Retinal pigment epithelial cell (primary cell): ENCODE results near the gene COL4A1.

Experiments used
- DNase-seq: peaks from one replicate; pipeline ENCODE4 v3.0.0-alpha.2; 2010; ENCODE audit warnings: low read depth
- H3K4me3 ChIP-seq: 2 replicates; pipeline ENCODE4 v1.5.1; 2011; ENCODE audit warnings: mild to moderate bottlenecking, low read length, control low read depth, moderate library complexity
- TF ChIP-seq, protein P1 (sequence below): conservative IDR thresholded peaks from 2 replicates; pipeline ENCODE4 v1.5.1; 2011; ENCODE audit warnings: low read depth, low read length, control low read depth, inconsistent platforms

The COL4A1 gene

DNA sequence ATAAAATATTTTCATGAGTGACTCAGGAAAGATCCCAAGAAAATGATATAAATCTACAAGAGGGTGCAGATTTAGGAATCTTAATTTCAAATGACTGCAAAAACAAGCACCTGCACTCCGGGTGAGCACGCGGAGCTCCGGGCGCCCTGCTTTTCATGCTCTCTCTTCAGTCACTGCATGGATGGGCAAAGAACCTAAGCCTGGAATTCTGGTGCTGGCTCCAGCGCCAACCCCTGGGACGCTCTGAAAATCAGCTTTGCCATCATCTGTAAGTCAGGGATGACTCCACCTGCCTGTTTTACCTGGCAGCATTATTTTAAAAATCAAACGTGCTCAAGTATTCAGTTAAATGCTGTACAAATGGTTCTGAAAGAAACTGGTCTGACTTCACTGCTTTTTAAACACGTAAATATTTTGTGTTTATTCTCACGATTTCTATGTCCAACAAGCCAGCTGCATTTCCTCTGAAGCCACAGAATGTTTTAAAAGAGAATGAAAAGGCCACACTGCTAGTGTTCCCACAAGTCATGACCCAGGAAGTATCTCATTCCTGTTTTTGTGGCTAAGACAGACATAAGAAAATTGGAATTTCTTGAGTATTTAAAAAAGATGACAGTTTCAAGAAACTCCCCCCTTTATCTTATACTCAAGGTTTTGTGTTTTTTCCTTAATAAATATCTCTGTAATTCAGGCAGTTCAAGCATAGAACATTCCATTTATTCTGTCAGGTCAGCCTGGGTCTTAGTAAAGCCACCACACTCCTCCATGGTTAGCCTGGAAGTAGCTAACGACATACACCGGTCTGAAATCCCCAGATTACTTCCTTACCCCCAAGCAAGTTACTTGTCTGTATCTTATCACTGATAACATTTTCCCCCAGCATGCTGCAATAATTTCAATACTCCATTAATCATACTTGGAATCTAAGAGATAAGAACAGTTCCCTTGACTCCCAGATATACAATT is 81.1 kb downstream of the COL4A1 start:
- no peak for DNase-seq
- TF ChIP-seq, protein P1, sequence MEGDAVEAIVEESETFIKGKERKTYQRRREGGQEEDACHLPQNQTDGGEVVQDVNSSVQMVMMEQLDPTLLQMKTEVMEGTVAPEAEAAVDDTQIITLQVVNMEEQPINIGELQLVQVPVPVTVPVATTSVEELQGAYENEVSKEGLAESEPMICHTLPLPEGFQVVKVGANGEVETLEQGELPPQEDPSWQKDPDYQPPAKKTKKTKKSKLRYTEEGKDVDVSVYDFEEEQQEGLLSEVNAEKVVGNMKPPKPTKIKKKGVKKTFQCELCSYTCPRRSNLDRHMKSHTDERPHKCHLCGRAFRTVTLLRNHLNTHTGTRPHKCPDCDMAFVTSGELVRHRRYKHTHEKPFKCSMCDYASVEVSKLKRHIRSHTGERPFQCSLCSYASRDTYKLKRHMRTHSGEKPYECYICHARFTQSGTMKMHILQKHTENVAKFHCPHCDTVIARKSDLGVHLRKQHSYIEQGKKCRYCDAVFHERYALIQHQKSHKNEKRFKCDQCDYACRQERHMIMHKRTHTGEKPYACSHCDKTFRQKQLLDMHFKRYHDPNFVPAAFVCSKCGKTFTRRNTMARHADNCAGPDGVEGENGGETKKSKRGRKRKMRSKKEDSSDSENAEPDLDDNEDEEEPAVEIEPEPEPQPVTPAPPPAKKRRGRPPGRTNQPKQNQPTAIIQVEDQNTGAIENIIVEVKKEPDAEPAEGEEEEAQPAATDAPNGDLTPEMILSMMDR, result no peak
- no peak overlapping the region for H3K4me3 ChIP-seq

DNA sequence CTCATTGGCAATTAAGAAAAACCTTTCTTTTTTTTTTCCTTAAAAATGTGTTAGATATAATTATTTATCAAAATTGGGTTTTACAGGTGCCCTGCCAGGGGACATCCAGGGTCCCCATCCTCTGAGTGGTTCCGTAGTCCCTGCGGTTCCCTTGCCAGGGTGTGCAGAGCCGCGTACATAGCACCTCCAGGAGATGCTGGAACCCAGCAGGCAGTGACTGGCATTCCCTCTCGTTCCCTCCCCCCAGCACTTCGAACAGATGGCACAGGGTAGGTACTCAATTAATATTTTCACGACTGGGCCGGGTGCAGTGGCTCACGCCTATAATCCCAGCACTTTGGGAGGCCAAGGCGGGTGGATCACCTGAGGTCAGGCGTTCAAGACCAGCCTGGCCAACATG is 82.0 kb downstream of the COL4A1 start:
- no peak overlapping the region for H3K4me3 ChIP-seq
- no peak for DNase-seq
- TF ChIP-seq, protein P1, result no peak

DNA sequence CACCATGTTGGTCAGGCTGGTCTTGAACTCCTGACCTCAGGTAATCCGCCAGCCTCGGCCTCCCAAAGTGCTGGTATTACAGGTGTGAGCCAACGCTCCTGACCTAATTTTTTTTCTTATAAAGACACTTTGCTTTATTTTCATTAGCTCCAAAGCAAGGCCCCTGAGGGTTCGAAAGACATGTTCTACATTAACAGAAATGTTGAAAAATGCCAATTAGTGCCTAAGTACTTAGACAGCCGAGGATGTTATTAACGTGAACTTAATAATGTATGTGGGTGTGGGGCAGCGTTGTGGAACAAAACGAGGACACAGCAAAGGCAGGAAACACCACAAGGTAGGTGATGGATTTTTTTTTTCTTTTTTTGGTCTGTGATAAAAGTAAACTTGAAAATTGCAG is 82.4 kb downstream of the COL4A1 start:
- TF ChIP-seq, protein P1, result no peak
- DNase-seq, result no peak
- no peak overlapping the region for H3K4me3 ChIP-seq

DNA sequence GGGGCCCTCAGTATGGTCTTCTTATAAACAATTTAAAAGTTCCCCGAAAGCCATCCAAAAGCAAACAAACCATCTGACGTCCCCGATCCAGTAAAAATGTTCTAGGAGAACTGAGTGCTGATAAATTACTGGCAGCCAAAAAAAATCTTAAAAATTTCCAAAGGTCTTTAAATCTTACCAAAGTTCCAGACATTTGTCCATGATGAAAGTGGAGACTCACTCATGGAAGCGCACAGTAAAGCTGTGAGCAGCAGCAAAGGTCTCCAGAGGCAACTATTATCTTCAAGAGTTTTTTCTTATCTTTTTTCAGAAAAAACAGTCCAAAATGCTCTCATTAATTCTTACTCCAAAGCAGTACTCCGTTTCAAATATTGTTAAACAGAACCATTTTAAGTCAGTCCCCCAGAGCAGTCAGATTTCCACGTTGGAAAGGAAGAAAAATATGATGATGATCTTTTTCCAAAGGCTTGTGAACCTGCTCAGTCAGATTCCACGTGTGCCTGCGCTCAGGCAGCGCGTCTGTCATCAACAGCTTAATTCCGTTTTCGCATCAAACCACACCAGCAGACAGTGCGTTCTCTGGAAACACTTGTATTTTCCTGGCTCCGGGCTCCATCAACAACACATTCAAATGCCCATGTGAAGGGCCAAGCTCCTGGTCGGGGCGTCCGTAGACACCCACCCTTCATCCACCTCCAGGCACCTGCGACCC is 85.4 kb downstream of the COL4A1 start:
- TF ChIP-seq, protein P1, result no peak
- DNase-seq, result no peak
- no peak overlapping the region for H3K4me3 ChIP-seq

GRCh38 chr13:110220471-110220870 is 86.5 kb downstream of the COL4A1 start:
- H3K4me3 ChIP-seq, result no peak overlapping the region
- no peak for DNase-seq
- TF ChIP-seq, protein P1, result no peak

GRCh38 chr13:110218581-110219201 is 88.3 kb downstream of the COL4A1 start:
- TF ChIP-seq, protein P1, result no peak
- no peak for DNase-seq
- H3K4me3 ChIP-seq, result no peak overlapping the region
